Esophagus squamous epithelium (tissue), 4 donors: ENCODE data around the gene DLX1.

Source experiments
- POLR2A ChIP-seq, 4 donors: fragments of 450-650 bp; IDR thresholded peaks; one replicate each; pipeline ENCODE4 v1.6.1; 2017; ENCODE audit warnings: antibody characterized with exemption in 4 of 4, mild to moderate bottlenecking in 4 of 4, moderate library complexity in 3 of 4
- TF ChIP-seq, protein P1 (sequence below), 6 experiments: fragments of 450-650 bp in 4 of 6; fragments of 200-600 bp in 2 of 6; sonication (generic) in 2 of 6; IDR thresholded peaks; one replicate each; pipeline ENCODE4 v1.5.1; 2016 to 2019; ENCODE audit warnings: antibody characterized with exemption in 6 of 6, mild to moderate bottlenecking in 4 of 6, moderate library complexity in 4 of 6

DNA sequence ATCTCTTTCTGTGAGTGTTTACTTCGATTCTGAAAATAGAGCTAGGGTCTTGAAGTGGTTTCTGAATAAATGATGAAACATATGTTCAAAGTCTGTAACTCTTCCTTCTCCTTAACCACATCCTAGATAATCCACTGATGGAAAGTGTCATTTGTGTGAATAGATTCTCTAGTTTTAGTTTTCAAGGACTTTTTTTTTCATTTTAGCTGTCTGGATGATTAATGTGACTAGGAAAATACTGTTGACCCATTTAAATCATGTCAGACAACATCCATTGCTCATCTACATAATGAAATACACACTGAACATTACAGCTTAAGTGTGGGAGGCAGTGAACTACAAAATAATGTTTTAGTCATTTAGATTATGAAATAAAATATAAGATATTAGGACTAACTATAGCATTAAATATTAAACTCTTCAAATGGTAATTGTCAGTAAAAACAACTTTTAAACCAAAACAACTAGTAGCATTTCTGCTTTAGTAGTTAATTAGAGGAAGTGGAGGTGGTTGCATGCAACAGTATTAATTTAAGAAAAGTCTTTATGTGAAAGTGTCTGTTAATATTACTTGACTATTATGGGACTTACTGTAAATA lies 39.1 kb upstream of the DLX1 start:
- TF ChIP-seq, protein P1, sequence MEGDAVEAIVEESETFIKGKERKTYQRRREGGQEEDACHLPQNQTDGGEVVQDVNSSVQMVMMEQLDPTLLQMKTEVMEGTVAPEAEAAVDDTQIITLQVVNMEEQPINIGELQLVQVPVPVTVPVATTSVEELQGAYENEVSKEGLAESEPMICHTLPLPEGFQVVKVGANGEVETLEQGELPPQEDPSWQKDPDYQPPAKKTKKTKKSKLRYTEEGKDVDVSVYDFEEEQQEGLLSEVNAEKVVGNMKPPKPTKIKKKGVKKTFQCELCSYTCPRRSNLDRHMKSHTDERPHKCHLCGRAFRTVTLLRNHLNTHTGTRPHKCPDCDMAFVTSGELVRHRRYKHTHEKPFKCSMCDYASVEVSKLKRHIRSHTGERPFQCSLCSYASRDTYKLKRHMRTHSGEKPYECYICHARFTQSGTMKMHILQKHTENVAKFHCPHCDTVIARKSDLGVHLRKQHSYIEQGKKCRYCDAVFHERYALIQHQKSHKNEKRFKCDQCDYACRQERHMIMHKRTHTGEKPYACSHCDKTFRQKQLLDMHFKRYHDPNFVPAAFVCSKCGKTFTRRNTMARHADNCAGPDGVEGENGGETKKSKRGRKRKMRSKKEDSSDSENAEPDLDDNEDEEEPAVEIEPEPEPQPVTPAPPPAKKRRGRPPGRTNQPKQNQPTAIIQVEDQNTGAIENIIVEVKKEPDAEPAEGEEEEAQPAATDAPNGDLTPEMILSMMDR (IDR thresholded peaks at IDR 0.05), result no peak
- no peak for TF ChIP-seq POLR2A (IDR thresholded peaks at IDR 0.05)
